SH-SY5Y (cell line): Measurements from ENCODE around the gene CNTN4.

Experiments used
- GATA2 ChIP-seq: IDR thresholded peaks from 2 replicates; pipeline ENCODE4 v1.6.1; 2011; ENCODE audit warnings: mild to moderate bottlenecking, low read depth, low read length
- GATA3 ChIP-seq: IDR thresholded peaks from 2 replicates; pipeline ENCODE4 v1.6.1; 2011; ENCODE audit warnings: low read depth, mild to moderate bottlenecking, low read length, moderate library complexity

The CNTN4 gene

GRCh38 chr3:3059645-3060044, 961.0 kb downstream of the CNTN4 start:
- TF ChIP-seq GATA2 (no peak), GATA3 (no peak)

GRCh38 chr3:3064297-3064696, 965.6 kb downstream of the CNTN4 start:
- TF ChIP-seq GATA3 (no peak), GATA2 (no peak)

- no peak for TF ChIP-seq GATA3
Observed at GRCh38 chr3:3065876-3066275, 967.2 kb downstream of the CNTN4 start.

GRCh38 chr3:3066378-3066777, 967.7 kb downstream of the CNTN4 start:
- TF ChIP-seq GATA3 = no peak
- no peak for TF ChIP-seq GATA2

GRCh38 chr3:3066910-3067309, 968.2 kb downstream of the CNTN4 start:
- TF ChIP-seq GATA2 = no peak
- no peak for TF ChIP-seq GATA3

GRCh38 chr3:3068358-3068881, 969.8 kb downstream of the CNTN4 start:
- TF ChIP-seq GATA2 = no peak
- TF ChIP-seq GATA3 = no peak

GRCh38 chr3:3069723-3070122, 971.1 kb downstream of the CNTN4 start:
- TF ChIP-seq GATA3 = no peak
- no peak for TF ChIP-seq GATA2

GRCh38 chr3:3071136-3071535, 972.5 kb downstream of the CNTN4 start:
- TF ChIP-seq GATA2 = no peak
- TF ChIP-seq GATA3 = no peak

- TF ChIP-seq GATA2 (no peak), GATA3 (no peak)
Observed at GRCh38 chr3:3074551-3075257, 976.0 kb downstream of the CNTN4 start.

GRCh38 chr3:3080309-3080708, 981.6 kb downstream of the CNTN4 start:
- TF ChIP-seq GATA3 = no peak

GRCh38 chr3:3081381-3082233, 982.9 kb downstream of the CNTN4 start:
- no peak for TF ChIP-seq GATA2
- TF ChIP-seq GATA3 = no peak

- TF ChIP-seq GATA2 (no peak), GATA3 (no peak)
Observed at GRCh38 chr3:3082234-3082924, 983.7 kb downstream of the CNTN4 start.

GRCh38 chr3:3084890-3085289, 986.2 kb downstream of the CNTN4 start:
- TF ChIP-seq GATA2 = no peak

GRCh38 chr3:3085782-3086181, 987.1 kb downstream of the CNTN4 start:
- TF ChIP-seq GATA2 (no peak), GATA3 (no peak)

GRCh38 chr3:3086239-3086638, 987.6 kb downstream of the CNTN4 start:
- TF ChIP-seq GATA2 (no peak), GATA3 (no peak)
